ENCODE results near the gene XYLT1.

DNA sequence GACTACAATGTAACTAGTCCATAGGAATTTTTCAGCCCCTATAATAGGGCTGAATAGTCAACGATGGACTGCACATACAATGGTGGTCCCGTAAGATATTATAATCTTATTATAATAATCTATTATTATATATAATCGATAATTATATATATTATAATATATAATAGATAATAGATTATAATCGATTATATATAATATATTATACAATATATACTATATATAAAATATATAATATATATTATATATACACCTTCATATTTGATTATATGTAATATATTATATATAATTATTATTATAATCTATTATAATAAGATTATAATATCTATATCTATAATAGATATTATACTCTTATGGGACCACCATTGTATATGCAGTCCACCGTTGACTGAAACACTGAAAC is 238.8 kb downstream of the XYLT1 start:
- TF ChIP-seq ZC3H4 (CRISPR knock-in tag; IDR thresholded peaks at IDR 0.05; ENCODE audit: borderline replicate concordance), result no peak
- no peak for TF ChIP-seq ZNF292 (CRISPR knock-in tag; IDR thresholded peaks at IDR 0.05; ENCODE audit: borderline replicate concordance, low read depth)

All from HepG2 (cell line).